ENCODE measurements around the gene STX16. TPM values are rescaled to one million over a fixed set of nuclear protein-coding genes. Genes with fewer than 3 reads are reported as not detected.

STX16 gene
- polyA plus RNA-seq, 1 experiment, result 39.7 TPM

DNA sequence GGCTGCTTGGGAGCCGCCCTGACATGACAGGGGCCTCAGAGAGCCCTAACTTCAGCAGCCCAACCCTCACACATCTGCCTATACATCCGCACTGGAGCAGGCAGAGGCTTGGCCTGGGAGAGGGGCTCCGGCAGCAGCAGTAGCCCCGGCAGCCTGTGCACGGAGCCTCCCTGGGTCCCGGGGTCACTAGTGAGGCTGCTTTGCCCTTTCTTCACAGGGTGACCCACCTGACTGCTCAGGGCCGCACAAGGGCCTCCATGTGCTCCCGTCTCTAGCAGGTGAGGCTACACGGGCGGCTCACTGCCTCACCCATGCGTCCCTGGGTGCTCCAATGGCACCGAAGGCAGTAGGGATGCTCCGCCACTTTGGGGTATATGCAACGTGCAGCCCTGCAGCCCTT lies 36.7 kb upstream of the STX16 start:
- TF ChIP-seq, protein P1, sequence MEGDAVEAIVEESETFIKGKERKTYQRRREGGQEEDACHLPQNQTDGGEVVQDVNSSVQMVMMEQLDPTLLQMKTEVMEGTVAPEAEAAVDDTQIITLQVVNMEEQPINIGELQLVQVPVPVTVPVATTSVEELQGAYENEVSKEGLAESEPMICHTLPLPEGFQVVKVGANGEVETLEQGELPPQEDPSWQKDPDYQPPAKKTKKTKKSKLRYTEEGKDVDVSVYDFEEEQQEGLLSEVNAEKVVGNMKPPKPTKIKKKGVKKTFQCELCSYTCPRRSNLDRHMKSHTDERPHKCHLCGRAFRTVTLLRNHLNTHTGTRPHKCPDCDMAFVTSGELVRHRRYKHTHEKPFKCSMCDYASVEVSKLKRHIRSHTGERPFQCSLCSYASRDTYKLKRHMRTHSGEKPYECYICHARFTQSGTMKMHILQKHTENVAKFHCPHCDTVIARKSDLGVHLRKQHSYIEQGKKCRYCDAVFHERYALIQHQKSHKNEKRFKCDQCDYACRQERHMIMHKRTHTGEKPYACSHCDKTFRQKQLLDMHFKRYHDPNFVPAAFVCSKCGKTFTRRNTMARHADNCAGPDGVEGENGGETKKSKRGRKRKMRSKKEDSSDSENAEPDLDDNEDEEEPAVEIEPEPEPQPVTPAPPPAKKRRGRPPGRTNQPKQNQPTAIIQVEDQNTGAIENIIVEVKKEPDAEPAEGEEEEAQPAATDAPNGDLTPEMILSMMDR (IDR thresholded peaks at IDR 0.05; ENCODE audit: insufficient read depth, low read depth, low read length), result no peak
- Histone ChIP-seq H3K4me3 (ENCODE audit: low read depth, low read length) (no peak overlapping the region), H3K27me3 (ENCODE audit: control insufficient read depth, insufficient read depth, low read length) (no peaks in the 10 kb centered on the region; the same call in 1 of the 2 replicates), H3K36me3 (ENCODE audit: control insufficient read depth, insufficient read depth, low read length) (no peaks in the 10 kb centered on the region)
- DNase-seq (ENCODE audit: low read depth), result no peak
- CTCF ChIA-PET, result no interaction called here
- POLR2A ChIA-PET, result no interaction called here

DNA sequence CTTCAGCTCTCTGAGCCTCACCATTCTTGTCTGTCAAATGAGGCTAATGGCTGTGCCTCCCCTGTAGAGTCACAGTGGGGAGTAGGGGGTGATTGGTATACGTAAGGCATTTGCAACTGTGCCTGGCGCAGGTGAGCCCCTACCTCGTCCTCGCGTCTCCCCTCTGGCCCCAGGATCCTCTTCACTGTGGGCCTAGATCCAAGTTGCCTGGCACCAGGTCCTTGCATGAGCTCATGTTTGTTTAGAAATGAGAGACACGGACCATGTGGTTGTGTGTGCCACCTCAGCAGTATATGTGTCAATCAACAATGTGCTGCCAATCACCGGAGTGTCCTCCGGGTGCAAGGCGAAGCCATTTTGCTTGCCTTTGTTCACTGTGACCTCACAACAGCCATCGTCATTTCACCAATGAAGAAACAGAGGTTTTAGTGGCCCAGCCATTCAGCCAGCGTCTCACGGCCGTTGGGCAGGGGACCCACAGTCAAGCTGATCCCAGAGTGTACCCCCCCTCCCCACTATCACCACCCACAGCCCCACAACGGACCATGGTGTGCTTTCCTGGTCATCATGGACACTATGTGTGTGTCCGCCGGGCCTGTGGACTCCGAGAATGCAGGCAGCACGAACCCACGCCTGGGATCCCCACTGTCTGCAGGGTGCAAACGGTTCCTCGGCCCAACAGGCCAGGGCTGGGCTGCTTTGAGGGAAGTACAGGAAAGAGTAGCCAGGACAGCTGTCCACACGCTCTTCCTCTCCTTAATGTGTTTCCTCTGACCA lies 35.9 kb upstream of the STX16 start:
- ChIA-PET CTCF (no interaction called here), POLR2A (no interaction called here)
- Histone ChIP-seq H3K4me3 (ENCODE audit: low read depth, low read length) (no peak overlapping the region), H3K27me3 (ENCODE audit: control insufficient read depth, insufficient read depth, low read length) (no peaks in the 10 kb centered on the region), H3K36me3 (ENCODE audit: control insufficient read depth, insufficient read depth, low read length) (no peaks in the 10 kb centered on the region)
- TF ChIP-seq, protein P1 (IDR thresholded peaks at IDR 0.05; ENCODE audit: insufficient read depth, low read depth, low read length), result no peak
- no peak for DNase-seq (ENCODE audit: low read depth)

DNA sequence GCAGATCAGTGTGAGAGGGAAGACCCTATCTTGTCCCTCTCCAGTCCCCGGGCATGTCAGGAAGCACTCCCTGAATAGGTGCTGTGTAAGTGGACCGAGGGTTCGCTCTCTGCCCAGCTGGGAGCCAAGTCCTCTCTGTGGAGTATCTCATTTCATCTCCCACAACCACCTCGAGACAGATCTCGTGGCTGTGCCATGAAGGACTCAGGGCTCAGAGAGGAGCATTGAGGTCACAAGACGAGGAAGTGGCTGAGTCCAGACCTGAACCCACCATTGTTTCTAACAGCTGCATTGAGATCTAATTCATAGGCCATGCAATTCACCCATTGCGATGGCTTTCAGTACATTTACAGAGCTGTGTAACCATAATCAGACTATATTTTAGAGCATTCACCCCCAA lies 34.7 kb upstream of the STX16 start:
- no peaks in the 10 kb centered on the region for H3K36me3 ChIP-seq (ENCODE audit: control insufficient read depth, insufficient read depth, low read length)
- ChIA-PET CTCF (interaction anchor here (1.0 to 1.1 kb wide), 2 partner anchors 11 to 14 kb away, joined by 3 read pairs; no protein-coding TSS in a partner anchor), POLR2A (no interaction called here)
- no peak overlapping the region for H3K4me3 ChIP-seq (ENCODE audit: low read depth, low read length)
- no peak for DNase-seq (ENCODE audit: low read depth)
- TF ChIP-seq, protein P1 (IDR thresholded peaks at IDR 0.05; ENCODE audit: insufficient read depth, low read depth, low read length), result no peak
- no peaks in the 10 kb centered on the region for H3K27me3 ChIP-seq (ENCODE audit: control insufficient read depth, insufficient read depth, low read length)

DNA sequence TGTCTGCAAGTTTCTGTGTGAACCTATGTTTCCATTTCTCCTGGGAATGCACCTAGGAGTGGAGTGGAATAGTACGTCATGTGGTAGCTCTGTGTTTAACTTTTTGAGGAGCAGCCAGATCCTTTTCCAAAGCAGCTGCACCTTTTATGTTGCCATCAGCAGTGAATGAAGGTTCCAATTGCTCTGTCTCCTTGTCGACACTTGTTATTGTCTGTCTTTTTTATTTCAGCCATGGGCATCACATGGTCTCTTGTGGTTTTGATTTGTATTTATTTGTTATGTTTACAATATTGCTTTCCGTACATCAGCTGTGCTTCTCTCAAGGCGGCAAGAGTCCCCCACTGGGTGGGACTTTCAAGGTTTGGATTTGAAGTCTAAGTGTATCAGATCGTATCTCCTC lies 33.9 kb upstream of the STX16 start:
- POLR2A ChIA-PET, result no interaction called here
- Histone ChIP-seq H3K27me3 (ENCODE audit: control insufficient read depth, insufficient read depth, low read length) (no peaks in the 10 kb centered on the region), H3K36me3 (ENCODE audit: control insufficient read depth, insufficient read depth, low read length) (no peaks in the 10 kb centered on the region), H3K4me3 (ENCODE audit: low read depth, low read length) (no peak overlapping the region)
- CTCF ChIA-PET, result interaction anchor here (1.0 to 1.1 kb wide), 2 partner anchors 12 to 14 kb away, joined by 3 read pairs; no protein-coding TSS in a partner anchor
- DNase-seq (ENCODE audit: low read depth), result no peak
- TF ChIP-seq, protein P1 (IDR thresholded peaks at IDR 0.05; ENCODE audit: insufficient read depth, low read depth, low read length), result no peak

DNA sequence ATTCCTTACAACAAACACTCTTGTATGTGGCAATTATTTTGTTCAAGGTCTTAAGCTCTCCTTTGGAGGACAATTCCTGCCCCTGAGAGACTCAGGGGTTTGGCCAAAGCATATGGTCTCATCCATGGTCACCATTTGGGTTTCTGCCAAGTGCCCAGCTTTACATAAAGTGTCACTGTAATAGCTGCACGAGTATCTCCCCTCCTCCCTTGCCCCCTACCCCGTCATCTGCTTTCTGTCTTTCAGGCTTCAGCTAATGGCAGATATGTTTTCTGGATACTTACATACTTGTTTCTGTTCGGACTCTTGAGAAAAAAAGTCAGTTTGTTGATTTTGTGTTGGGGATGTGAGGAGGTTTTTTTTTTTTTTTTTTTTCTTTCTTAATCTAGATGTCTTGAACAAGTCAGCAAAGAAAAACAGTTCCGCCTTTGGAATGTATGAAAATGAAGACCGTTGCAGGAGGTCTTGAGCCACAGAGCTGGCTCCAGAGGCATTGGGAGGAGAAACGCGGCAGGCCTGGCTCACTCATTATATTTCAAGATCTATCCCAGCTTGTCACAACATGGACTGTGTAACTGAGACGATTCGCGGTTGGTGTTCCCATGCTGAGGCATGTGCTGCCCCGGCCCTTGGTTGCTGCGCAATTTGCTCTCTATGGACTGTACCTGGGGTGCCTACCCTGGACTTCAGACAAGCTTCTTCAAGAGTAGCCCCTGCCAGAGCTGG lies 32.6 kb upstream of the STX16 start:
- no peak for DNase-seq (ENCODE audit: low read depth)
- ChIA-PET POLR2A (no interaction called here), CTCF (interaction anchor here (0.6 to 1.0 kb wide), 2 partner anchors 22 to 34 kb away, joined by 3 read pairs; no protein-coding TSS in a partner anchor)
- no peak overlapping the region for H3K4me3 ChIP-seq (ENCODE audit: low read depth, low read length)
- TF ChIP-seq, protein P1 (IDR thresholded peaks at IDR 0.05; ENCODE audit: insufficient read depth, low read depth, low read length), result no peak
- H3K27me3 ChIP-seq (ENCODE audit: control insufficient read depth, insufficient read depth, low read length), result no peaks in the 10 kb centered on the region
- H3K36me3 ChIP-seq (ENCODE audit: control insufficient read depth, insufficient read depth, low read length), result no peaks in the 10 kb centered on the region

Measured in BJ (cell line).